ENCODE data around the gene RAD18. TPM values are rescaled to one million over a fixed set of nuclear protein-coding genes. Genes with fewer than 3 reads are reported as not detected.

RAD18 gene
- total and polyA plus RNA-seq, 9 donors = 2.9 to 9.2 (median 7.8) TPM

GRCh38 chr3:8838765-8839423 is 124.4 kb downstream of the RAD18 start:
- Histone ChIP-seq H3K36me3 (no peaks in the 10 kb centered on the region), H3K4me3 (no peak overlapping the region), H3K9me3 (no peaks in the 10 kb centered on the region), H3K27ac (no peak overlapping the region), H3K4me1 (ENCODE audit: insufficient read depth) (no peaks in the 10 kb centered on the region), H3K27me3 (no peaks in the 10 kb centered on the region)
- intact Hi-C loops (cut with DNase I) = no loop called here
- no peak for TF ChIP-seq EP300 (IDR thresholded peaks at IDR 0.05)
- TF ChIP-seq POLR2A (IDR thresholded peaks at IDR 0.05) = no peak
- no peak for TF ChIP-seq CTCF (IDR thresholded peaks at IDR 0.05)
- DNase-seq = no peak
- 88 to 91% (median 90%) methylated on average over 3 of the region's 3 CpGs for WGBS, 3 donors

GRCh38 chr3:8838234-8838633 is 125.0 kb downstream of the RAD18 start:
- no peak for DNase-seq
- Histone ChIP-seq H3K4me3 (no peak overlapping the region), H3K27ac (no peak overlapping the region), H3K36me3 (no peaks in the 10 kb centered on the region), H3K4me1 (ENCODE audit: insufficient read depth) (no peaks in the 10 kb centered on the region), H3K9me3 (no peaks in the 10 kb centered on the region), H3K27me3 (no peaks in the 10 kb centered on the region)
- WGBS, 3 donors = 75 to 86% (median 83%) methylated on average over 4 of the region's 4 CpGs
- intact Hi-C loops (cut with DNase I) = no loop called here
- TF ChIP-seq CTCF (IDR thresholded peaks at IDR 0.05) = no peak
- TF ChIP-seq EP300 (IDR thresholded peaks at IDR 0.05) = no peak
- no peak for TF ChIP-seq POLR2A (IDR thresholded peaks at IDR 0.05)

- TF ChIP-seq POLR2A (IDR thresholded peaks at IDR 0.05) (no peak), EP300 (IDR thresholded peaks at IDR 0.05) (no peak), CTCF (IDR thresholded peaks at IDR 0.05) (no peak)
- H3K4me3 ChIP-seq = no peak overlapping the region
- no peaks in the 10 kb centered on the region for H3K27me3 ChIP-seq
- DNase-seq = no peak
- intact Hi-C loops (cut with DNase I) = no loop called here
- no peak overlapping the region for H3K27ac ChIP-seq
- 70 to 81% (median 74%) methylated on average over 3 of the region's 3 CpGs for WGBS, 3 donors
- no peaks in the 10 kb centered on the region for H3K4me1 ChIP-seq (ENCODE audit: insufficient read depth)
- H3K36me3 ChIP-seq = no peaks in the 10 kb centered on the region
- no peaks in the 10 kb centered on the region for H3K9me3 ChIP-seq
Measured at GRCh38 chr3:8837162-8837561, 126.1 kb downstream of the RAD18 start.

GRCh38 chr3:8836096-8836495 is 127.2 kb downstream of the RAD18 start:
- 80 to 92% (median 83%) methylated on average over 3 of the region's 3 CpGs for WGBS, 3 donors
- intact Hi-C loops (cut with DNase I) = no loop called here
- Histone ChIP-seq H3K4me1 (ENCODE audit: insufficient read depth) (no peaks in the 10 kb centered on the region), H3K27ac (no peak overlapping the region), H3K27me3 (no peaks in the 10 kb centered on the region), H3K4me3 (no peak overlapping the region), H3K9me3 (no peaks in the 10 kb centered on the region), H3K36me3 (no peaks in the 10 kb centered on the region)
- DNase-seq = no peak
- TF ChIP-seq CTCF (IDR thresholded peaks at IDR 0.05) = no peak
- no peak for TF ChIP-seq POLR2A (IDR thresholded peaks at IDR 0.05)
- no peak for TF ChIP-seq EP300 (IDR thresholded peaks at IDR 0.05)

All from ovary (tissue), 9 donors.